EH (cell line): ENCODE data around the gene ETFB.

ENCODE experiments used
- DNase-seq: peaks from one replicate; pipeline ENCODE4 v3.0.0-alpha.2; 2015; ENCODE audit warnings: low read depth

Gene ETFB

DNA sequence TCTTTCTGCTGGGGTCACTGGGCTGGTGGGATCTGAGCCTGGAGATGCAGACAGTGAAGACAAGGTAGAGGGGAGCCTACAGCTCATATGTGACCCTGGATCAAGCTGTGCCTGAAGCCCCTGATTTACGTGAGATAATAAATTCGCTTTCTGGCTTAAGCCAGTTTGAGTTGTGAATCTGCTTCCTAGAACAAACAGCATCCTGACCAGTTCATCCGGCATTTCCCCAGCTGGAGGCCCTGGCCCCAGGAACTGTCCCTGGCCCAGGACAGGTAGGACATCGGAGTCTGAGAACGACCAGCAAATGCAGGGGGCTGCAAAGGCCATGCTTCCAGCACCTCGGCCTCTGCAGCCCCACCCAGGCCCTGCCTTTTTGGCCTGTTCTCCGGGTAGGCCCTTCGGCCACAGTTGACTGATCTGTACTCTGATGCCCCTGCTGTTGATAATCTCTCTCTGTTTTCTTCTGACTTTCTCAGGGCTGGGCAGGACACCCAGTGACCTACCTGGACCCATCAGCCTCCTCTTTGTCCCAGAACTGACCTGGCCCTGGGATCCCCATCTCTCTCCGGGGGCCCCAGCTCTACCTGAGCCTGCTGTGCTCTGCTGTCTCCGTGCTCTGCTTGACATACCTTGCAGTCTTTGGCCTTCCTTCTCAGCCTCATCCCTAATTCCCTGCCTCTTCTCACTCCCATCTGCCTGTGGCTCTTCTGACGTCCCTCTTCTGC lies 14.8 kb downstream of the ETFB start:
- no peak for DNase-seq

DNA sequence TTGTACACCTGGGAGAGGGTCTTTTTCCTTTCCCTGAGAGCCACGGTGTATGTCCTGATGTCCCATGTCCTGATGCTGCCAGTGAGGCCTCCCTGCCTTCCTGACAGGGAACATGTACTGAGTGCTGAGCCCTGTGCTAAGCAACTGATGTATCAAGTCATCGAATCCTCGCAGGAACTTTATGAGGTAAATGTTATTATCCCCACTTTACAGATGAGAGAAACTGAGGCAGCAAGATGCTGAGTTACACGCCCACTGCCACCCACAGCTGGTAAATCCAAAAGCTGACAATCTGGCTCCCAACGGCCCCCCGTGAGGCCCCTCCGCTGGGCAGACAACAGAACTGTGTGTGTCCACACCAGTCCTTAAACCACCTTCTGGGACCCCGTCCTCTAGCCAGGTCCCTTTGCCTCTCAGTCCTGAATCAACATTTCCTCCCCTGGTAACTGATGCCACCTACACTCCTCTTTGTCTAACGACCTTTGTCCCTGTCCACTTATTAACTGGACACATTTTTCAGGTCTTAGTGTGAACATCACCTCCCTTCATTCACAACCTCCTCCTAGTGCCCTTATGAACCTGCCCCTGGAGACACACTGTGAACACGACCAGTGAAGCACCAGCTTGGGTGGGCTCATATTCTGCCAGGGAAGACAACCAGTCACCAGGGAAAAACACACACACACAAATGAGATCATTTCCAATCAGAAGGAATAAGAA lies 18.8 kb downstream of the ETFB start:
- DNase-seq, result no peak

DNA sequence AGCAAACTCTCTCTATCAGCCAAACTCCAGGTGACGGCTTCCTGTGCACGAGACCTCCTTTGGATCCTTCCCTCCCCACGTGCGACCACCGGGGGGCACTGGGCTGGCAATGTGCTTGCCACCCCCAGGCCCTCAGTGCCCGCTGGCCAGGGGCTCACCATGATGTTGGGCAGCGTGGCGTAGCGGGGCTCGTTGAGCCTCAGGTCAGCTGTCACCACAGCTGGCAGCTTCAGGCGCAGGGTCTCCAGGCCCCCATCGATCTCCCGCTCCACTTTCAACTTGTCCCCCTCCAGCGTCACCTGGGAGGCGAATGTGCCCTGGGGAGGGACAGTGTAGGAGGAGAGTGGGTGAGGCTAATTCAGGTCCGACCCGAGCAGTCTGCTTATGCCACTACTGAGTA lies 19.4 kb downstream of the ETFB start:
- no peak for DNase-seq

DNA sequence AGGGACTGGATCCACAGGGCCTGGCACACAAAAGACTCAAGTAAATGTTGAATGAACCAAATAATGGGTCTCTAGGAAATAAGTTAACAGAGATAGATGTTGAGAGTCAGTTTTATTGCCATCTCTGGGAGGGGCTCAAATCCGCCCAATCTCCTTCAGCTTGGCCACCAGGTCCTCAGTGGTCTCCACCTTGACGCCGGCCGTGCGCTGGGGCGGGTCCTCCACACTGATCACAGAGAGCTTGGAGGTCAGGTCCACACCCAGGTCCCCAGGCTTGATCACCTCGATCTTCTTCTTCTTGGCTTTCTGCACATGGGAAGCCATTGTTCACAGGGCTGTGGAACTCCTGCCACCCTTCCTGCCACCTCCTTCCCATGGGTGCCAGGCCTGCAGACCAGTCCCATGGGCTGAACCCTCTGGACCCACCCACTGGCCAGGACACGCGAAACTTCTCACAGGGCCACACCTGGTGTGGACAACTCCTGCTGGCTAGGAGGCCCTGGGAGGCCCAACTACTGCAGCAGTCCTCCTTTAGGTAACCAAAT lies 21.0 kb downstream of the ETFB start:
- no peak for DNase-seq

DNA sequence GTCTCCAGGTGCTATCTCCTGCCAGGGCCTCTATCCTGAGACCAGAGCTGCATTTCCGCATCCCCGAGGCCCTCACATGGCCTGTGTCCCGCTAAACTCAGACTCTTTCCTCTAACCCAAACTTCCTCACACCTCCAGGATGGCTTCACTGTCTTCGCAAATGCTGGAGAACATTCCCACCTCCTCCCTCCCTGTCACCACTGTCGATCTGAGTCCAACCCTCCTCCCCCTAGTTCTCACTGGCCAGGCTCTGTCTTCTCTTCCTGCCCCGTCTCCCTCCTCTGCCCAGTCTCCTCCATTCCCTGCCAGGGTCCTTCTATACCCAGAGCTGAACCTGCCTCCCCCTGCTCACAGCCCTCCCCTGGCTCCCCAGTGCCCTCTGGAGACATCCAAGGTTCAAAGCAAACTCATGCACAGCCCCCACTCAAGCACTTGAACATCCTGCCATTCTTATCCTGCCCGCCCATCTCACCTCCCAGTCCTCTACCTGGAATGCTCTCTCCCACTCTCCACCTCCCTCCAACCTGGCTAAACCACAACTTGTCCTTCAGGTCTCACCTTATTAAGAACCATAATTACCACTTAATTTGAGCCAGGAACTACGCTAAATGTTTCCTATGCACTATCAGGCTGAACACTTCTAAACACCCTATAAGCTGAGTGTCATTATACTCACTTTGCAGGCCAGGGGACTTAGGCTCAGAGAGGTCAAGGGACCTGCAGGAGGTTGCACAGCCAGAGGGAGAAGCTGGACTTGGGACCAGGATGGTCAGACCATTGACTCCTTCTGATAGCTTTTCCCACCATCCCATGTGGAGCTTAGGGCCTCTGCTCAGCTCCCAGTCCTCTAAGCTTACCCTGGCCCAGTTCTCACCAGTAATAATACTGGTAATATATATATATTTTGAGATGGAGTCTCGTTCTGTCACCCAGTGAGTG lies 23.3 kb downstream of the ETFB start:
- DNase-seq, result no peak

DNA sequence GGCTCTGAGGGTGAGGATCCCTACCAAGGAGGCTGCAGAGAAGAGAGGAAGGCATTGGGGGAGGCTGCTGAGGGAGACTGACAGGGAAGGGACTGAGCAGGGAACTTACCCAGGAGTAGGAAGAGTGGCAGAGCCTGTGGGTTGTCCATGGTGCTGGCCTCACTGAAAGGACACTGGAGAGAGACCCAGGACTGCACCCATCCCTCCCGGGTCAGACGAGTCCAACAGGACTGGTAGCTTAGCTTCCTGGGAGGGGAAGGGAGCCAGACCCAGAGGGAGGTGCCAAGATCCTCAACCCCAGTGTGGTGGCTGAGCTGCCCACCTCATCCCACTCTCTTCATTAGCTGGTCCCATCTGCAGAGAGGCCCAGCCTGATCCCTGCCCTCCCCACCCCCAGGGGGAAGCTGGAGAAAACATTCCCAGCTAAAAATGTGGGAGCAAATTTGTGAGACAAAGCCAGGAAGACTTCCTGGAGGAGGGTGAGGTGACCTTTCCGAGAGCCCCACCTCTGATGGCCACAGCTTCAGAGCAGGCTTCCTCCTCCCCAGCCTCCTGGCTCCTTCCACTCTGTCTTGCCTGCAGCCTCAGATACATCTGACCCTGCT lies 24.1 kb downstream of the ETFB start, which contains the start of gene VSIG10L:
TSS of gene VSIG10L (minus strand) at position 164 of the 605 bp plus-strand sequence. CDS start at position 149, 15 bp downstream.
- peak; percentile 7 for DNase-seq

DNA sequence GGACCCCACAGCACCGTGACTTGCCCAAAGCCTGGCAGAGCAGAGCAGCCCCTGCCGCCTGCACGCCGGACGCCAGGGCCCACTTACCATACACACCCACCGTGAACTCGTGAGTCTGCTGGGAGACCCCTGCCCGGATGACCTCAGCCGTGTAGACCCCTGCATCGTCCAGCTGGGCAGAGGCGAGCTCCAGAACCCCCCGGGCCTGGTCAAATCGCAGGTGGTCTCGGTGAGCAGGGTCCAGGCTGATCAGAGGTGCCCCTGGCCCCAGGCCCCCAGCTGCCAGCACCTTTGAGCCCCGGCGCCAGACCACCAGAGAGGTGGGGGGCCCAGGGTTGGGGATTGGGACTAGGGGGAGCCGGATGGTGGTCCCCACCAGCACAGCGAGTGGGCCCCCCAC lies 25.1 kb downstream of the ETFB start:
- no peak for DNase-seq

DNA sequence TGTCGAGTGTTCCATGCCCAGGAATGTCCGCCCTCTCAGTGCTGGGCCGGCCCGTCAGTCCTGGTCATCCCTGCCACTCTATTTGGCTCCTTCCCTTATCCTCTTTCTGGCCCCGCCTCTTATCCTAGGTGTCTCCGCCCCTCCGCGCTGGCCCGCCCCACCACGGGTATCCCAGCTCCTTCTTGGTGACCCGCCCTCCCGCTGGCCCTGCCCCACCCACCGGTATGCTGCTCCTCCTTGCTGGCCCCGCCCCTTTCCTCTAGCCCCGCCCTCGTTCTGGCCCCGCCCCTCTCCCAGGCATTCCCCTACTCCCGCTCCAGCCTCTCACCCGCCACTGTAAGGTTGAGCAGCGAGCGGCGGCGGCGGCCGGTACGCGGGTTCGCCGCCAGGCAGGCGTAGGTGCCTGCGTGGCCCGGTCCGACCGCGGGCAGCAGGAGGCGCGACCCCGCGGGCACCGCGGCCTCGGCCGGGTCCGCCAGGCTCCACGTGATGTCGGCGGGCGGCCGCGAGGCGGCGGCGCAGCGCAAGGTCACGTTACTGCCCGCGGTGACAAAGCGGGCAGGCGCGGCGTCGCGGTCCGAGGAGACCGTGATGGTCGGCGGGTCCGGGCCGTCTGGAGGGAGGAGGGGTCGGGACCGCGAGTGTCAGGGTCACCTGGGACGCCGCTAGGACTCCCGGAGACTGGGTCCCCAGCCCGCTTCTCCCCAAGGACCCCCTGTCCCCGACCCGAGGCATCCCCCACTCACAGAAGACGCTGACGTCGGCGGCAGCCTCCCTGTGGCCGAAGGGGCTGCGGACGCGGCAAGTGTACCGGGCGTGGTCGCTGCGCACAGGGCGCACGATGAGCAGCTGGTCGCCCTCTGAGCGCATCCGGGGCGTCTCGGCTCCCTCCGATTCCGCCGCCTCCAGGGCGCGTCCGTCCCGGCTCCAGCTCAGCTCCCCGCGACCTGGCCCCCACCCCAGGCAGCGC lies 26.2 kb downstream of the ETFB start:
- DNase-seq, result peak; percentile 98

DNA sequence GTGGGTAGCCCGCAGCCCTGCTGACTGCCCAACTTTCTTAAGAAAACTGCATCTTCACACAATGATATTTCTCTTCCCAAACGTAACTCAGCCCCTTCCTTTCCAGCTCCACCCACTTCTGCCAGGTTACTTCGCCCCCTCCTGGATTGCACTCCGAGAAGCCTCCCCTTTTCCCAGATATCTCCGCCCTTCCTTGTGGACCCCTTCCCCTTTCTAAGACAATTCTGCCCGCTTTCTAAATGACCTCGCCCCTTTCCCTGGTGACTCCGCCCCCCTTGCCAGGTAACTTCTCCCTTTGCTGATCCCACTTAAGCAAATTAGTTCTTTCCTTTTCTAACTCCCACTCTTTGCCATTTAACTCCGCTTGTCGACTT lies 26.9 kb downstream of the ETFB start:
- no peak for DNase-seq

DNA sequence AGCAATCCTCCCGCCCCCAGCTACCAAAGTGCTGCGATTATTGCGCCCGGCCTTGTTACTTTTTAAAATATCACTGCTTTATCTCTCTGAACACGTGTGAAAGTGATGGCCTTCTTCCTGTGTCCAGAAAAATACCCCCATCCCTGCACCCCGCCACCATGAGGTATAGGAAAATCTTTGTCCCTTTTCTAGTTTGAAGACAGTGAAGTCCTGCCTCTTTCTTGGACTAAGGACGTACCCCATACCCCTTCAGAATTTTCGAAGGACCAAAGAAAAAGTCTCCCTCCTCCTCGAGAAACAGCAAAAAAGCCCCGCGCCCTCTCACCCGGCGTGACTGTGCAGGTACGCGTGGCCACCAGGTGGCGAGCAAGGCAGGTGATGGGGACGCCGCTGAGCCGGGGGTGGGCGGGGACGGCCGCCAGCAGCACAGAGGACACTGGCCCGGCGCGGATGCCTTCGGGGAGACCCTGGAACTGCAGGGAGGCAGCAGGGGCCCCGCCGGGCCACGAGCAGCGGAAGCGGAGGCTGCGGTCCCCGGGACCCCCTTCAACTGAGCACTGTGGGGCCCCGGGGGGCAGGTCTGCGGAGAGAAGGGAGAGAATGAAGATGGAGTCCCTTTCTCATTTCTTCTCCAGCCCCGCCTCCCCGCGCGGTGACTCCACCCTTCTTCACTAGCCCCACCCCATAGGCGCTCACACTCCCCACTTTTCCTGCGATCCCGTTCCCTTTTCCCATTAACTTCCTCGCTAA lies 27.4 kb downstream of the ETFB start:
- DNase-seq, result peak; percentile 80

DNA sequence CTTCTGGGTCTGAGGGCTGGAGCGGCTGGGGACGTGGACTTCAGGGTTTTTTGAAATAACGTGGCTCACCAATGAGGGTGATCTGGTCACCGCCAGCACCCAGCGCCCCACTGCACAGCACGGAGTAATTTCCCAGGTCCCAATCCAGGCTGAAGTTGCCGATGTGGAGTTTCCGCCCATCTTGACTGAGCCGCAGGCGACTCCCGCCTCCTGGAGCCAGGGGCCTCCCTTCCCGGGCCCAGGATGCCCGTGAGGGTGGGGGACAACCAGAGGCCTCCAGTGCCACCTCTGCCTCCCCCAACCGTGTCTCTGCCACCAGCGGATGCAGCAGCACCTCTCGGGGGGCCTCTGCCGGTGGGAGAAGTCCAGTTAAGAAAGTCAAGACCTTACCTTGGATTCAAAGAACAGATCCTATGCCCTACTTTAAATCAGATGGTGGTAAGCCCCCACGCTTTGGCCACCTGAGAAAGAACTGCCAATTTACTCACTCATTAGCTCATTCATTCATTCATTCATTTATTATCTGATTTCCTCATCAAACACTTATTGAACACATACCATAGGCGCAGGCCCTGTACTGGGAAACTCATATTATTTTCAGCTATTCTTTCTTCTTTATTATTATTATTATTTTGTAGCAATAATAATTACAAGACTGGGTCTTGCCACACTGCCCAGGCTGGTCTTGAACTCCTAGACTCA lies 28.2 kb downstream of the ETFB start:
- DNase-seq, result no peak

DNA sequence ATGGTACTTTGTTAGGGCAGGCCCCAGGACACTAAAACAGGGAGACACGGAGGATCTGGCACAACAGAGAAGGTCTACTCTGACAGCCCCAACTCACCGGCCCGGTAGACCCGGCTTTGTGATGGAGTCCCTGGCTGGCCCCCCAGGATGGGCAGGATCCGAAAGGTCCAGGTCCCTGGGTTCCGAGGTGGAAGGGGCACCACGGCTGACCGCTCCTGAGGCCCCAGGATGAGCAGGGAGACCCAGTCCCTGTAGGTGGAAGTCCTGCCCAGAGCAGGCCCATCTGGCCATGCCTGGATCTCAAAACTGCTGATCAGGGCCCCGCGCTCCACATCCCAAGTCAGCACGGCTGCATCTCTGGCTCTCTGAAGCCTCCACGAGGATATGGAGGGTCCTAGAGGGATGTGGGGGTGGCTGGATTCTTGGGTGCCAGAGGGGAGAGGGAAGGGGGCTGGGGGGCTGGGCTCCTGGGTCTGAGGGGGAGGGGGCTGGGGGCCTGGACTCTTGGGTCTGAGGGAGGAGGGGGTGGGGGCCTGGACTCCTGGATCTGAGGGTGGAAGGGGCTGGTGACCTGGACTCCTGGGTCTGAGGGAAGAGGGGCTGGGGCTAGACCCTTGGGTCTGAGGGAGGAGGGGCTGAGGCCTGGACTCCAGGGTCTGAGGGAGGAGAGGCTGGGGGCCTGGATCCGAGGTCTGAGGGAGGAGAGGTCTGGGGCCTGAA lies 28.9 kb downstream of the ETFB start:
- no peak for DNase-seq

DNA sequence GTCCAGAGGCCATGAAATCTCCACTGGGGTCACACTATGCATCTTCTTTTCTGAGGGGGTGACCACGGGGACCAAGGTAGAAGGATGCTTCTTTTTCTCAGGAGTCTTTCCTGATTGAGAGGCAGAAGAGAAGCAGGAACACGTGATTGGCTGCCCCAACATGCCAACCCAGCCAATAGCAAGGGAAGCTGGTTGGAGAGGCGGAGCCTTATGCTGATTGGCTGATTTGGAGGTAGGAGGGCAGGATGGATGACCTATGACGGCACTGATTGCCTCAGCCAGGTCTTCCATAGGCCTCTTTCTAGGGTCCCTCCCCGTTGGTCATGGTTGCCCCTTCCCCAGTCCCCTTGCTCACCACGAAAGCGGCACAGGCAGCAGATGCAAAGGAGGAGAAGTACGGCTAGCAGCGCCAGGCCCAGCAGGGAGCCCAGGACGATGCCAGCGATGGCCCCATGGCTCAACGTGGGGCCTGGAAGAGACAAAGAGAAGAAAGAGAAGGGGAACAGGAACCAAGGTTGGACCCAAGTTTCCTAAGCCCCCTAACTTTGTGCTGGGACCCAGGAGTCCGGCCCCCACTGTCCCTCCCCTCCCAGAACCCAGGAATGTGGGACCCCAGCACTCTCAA lies 32.2 kb downstream of the ETFB start:
- peak; percentile 4 for DNase-seq

DNA sequence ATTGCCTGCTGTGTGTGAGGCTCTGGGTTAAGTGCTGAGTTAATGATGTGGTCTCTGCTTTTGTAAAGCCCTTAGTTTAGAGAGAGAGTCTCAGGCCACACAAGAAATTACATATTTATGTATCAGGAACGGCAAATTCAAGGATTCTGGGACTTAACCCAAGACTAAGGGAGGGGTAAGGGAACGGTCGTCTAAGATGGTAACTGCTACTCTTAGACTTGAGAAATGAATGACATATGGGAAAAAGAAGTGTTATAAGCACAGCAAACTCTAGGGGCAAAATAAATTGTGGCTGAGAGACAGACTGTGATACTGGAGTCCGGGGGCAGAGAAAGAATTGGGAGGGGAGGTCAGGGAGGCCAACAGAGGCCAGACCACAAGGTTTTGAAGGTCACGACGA lies 34.5 kb downstream of the ETFB start:
- no peak for DNase-seq

DNA sequence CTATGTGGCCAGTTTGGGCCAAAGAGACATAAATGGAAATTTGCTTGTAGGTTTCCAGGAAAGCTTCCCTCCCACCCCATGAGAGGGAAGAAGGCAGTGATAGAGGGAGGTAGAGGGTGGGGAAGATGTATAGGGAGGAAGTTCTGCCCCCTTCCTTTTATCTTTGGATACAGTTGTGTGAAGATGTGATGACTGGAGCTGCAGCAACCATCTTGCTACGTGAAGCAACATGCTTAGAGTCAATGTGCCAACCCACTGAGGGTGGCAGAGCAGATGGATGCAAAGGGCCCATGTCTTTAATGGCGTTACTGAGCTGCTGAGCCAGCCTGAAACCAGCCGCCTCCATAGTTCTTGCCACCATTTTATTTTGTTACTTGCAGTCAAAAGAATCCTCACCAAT lies 35.0 kb downstream of the ETFB start:
- DNase-seq, result no peak

DNA sequence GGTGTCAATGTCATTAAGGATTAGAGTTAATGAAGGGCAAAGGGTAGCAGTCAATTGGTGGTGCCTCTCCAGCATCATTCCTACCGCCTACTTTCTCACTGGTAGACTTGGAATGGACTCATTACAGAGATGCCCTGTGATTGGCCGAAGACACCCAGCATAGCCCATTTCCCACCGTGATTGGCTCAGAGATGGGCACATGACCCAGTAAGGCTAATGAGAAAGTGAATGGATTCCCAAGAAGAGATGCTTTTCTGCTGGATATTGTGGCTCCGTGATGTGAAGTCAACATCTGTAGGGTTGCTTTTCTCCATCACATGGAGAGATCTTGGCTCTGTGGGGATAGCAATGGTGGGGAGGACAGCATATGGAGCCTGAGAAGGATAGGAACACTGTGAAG lies 35.8 kb downstream of the ETFB start:
- DNase-seq, result no peak

DNA sequence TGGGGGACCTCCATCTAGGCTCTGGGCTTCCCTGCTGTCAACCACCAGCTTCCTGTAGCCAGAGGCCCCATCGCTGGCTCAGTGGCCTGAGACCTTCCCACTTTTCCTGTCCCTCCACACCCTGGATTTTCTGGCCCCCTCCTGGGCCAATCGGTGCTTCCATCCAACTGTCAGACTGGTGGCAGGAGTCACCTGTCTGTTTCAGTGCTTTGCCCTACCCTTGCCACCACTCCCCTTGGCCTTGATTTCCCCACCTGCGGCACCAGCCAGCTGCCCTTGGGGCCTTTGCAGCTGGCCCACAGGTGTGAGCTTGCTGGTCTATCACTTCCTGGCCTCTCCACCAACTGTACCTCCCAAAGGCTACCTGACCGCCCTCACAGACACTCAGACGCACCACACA lies 36.8 kb downstream of the ETFB start:
- no peak for DNase-seq
